HEK293T (cell line): Measurements from ENCODE around the gene JMJD1C.

Experiments
- CTCF ChIA-PET: fragments of 350-600 bp; formaldehyde crosslinking; extraction: SDS; loops from one replicate; lab custom pipeline; 2021; ENCODE audit warnings: antibody characterized with exemption, inconsistent platforms; lab: Yijun Ruan, JAX
- POLR2A ChIA-PET: fragments of 350-600 bp; formaldehyde crosslinking; extraction: SDS; loops from one replicate; lab custom pipeline; 2020; ENCODE audit warnings: antibody characterized with exemption, inconsistent platforms; lab: Yijun Ruan, JAX
- DNase-seq: peaks from one replicate; pipeline ENCODE4 v3.0.0; 2012; ENCODE audit warnings: mixed read lengths; ENCODE audit errors: extremely low spot score
- ARNT ChIP-seq: fragments of 450-650 bp; IDR thresholded peaks from 2 replicates; pipeline ENCODE4 v1.6.1; 2017; ENCODE audit warnings: mild to moderate bottlenecking
- BHLHE40 ChIP-seq: fragments of 450-650 bp; IDR thresholded peaks from 2 replicates; pipeline ENCODE4 v1.6.1; 2016; ENCODE audit warnings: mild to moderate bottlenecking, moderate library complexity, borderline replicate concordance
- CTBP1 ChIP-seq: fragments of 450-650 bp; IDR thresholded peaks from 2 replicates; pipeline ENCODE4 v1.6.1; 2016; ENCODE audit warnings: borderline replicate concordance
- ELF4 ChIP-seq: fragments of 450-650 bp; IDR thresholded peaks from 2 replicates; pipeline ENCODE4 v1.6.1; 2017; ENCODE audit warnings: antibody characterized with exemption
- FOXA1 ChIP-seq: fragments of 450-650 bp; IDR thresholded peaks from 2 replicates; pipeline ENCODE4 v1.6.1; 2016; ENCODE audit warnings: mild to moderate bottlenecking
- FOXK2 ChIP-seq: fragments of 450-650 bp; IDR thresholded peaks from 2 replicates; pipeline ENCODE4 v1.6.1; 2016; ENCODE audit warnings: mild to moderate bottlenecking
- FOXM1 ChIP-seq: fragments of 450-650 bp; IDR thresholded peaks from 2 replicates; pipeline ENCODE4 v1.6.1; 2017; ENCODE audit warnings: mild to moderate bottlenecking, borderline replicate concordance
- HDGF ChIP-seq: fragments of 450-650 bp; IDR thresholded peaks from 2 replicates; pipeline ENCODE4 v1.6.1; 2017; ENCODE audit warnings: antibody characterized with exemption, borderline replicate concordance
- L3MBTL2 ChIP-seq: fragments of 450-650 bp; conservative IDR thresholded peaks from 2 replicates; pipeline ENCODE4 v1.6.1; 2016; ENCODE audit warnings: mild to moderate bottlenecking
- LEF1 ChIP-seq: fragments of 450-650 bp; IDR thresholded peaks from 2 replicates; pipeline ENCODE4 v1.6.1; 2017; ENCODE audit warnings: mild to moderate bottlenecking, borderline replicate concordance
- NFRKB ChIP-seq: fragments of 450-650 bp; IDR thresholded peaks from 2 replicates; pipeline ENCODE4 v1.6.1; 2016; ENCODE audit warnings: mild to moderate bottlenecking, moderate library complexity
- PKNOX1 ChIP-seq: fragments of 450-650 bp; IDR thresholded peaks from 2 replicates; pipeline ENCODE4 v1.6.1; 2016
- SP1 ChIP-seq: fragments of 450-650 bp; IDR thresholded peaks from 2 replicates; pipeline ENCODE4 v1.6.1; 2017
- SUZ12 ChIP-seq: fragments of 450-650 bp; IDR thresholded peaks from 2 replicates; pipeline ENCODE4 v1.6.1; 2016; ENCODE audit warnings: mild to moderate bottlenecking
- TARDBP ChIP-seq: fragments of 450-650 bp; IDR thresholded peaks from 2 replicates; pipeline ENCODE4 v1.6.1; 2016
- ZNF384 ChIP-seq: fragments of 450-650 bp; IDR thresholded peaks from 2 replicates; pipeline ENCODE4 v1.6.1; 2016

JMJD1C gene

GRCh38 chr10:63458177-63458576 is 7.6 kb downstream of the JMJD1C start:
- CTCF ChIA-PET, result no interaction called here
- POLR2A ChIA-PET, result no interaction called here
- TF ChIP-seq TARDBP, result no peak
- TF ChIP-seq SUZ12, result no peak
- TF ChIP-seq FOXK2, result no peak
- TF ChIP-seq FOXA1, result no peak
- TF ChIP-seq PKNOX1, result no peak
- no peak for TF ChIP-seq L3MBTL2
- no peak for TF ChIP-seq LEF1
- no peak for DNase-seq

- no peak for TF ChIP-seq TARDBP
- no peak for TF ChIP-seq HDGF
- TF ChIP-seq CTBP1, result no peak
- DNase-seq, result no peak
- ChIA-PET POLR2A (no interaction called here), CTCF (no interaction called here)
Measured at GRCh38 chr10:63457594-63457993, 8.2 kb downstream of the JMJD1C start.

GRCh38 chr10:63456437-63457210 is 9.2 kb downstream of the JMJD1C start:
- no peak for DNase-seq
- TF ChIP-seq ARNT (no peak), CTBP1 (no peak), ZNF384 (no peak), FOXA1 (no peak), PKNOX1 (no peak), BHLHE40 (no peak), SP1 (no peak), L3MBTL2 (no peak), FOXM1 (no peak), TARDBP (no peak), FOXK2 (no peak), SUZ12 (no peak), ELF4 (no peak), LEF1 (no peak), NFRKB (no peak), HDGF (no peak)
- ChIA-PET POLR2A (no interaction called here), CTCF (no interaction called here)

- no peak for DNase-seq
- ChIA-PET POLR2A (no interaction called here), CTCF (no interaction called here)
- TF ChIP-seq LEF1 (no peak), BHLHE40 (no peak), L3MBTL2 (no peak), PKNOX1 (no peak), SUZ12 (no peak)
Measured at GRCh38 chr10:63455507-63455906, 10.3 kb downstream of the JMJD1C start.

GRCh38 chr10:63454631-63455030 is 11.1 kb downstream of the JMJD1C start:
- POLR2A ChIA-PET, result interaction anchor here (1.4 kb wide), 1 partner anchor 10 kb away, joined by 3 read pairs; no protein-coding TSS in a partner anchor

GRCh38 chr10:63452524-63452923 is 13.3 kb downstream of the JMJD1C start:
- CTCF ChIA-PET, result no interaction called here

More at GRCh38 chr10:63454631-63455030, 11.1 kb downstream of the JMJD1C start:
- no peak for DNase-seq
- TF ChIP-seq SUZ12 (no peak), L3MBTL2 (no peak), FOXK2 (no peak), SP1 (no peak), HDGF (no peak), ARNT (no peak), ELF4 (no peak), FOXA1 (no peak), TARDBP (no peak), LEF1 (no peak), BHLHE40 (no peak)
- CTCF ChIA-PET, result no interaction called here

More at GRCh38 chr10:63452524-63452923, 13.3 kb downstream of the JMJD1C start:
- no peak for DNase-seq
- POLR2A ChIA-PET, result no interaction called here
- TF ChIP-seq TARDBP (no peak), SUZ12 (no peak), SP1 (no peak), HDGF (no peak), ZNF384 (no peak), BHLHE40 (no peak), NFRKB (no peak), ELF4 (no peak), ARNT (no peak), CTBP1 (no peak)
